Brain pericyte (primary cell): ENCODE results near the gene GAS1.
A peak's percentile ranks its signal among the peaks of the same experiment; 100 is the strongest.

Source experiments
- DNase-seq: peaks from one replicate; pipeline ENCODE4 v3.0.0-alpha.2; 2012; ENCODE audit warnings: low read depth, low spot score

GAS1 gene, protein sequence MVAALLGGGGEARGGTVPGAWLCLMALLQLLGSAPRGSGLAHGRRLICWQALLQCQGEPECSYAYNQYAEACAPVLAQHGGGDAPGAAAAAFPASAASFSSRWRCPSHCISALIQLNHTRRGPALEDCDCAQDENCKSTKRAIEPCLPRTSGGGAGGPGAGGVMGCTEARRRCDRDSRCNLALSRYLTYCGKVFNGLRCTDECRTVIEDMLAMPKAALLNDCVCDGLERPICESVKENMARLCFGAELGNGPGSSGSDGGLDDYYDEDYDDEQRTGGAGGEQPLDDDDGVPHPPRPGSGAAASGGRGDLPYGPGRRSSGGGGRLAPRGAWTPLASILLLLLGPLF

DNA sequence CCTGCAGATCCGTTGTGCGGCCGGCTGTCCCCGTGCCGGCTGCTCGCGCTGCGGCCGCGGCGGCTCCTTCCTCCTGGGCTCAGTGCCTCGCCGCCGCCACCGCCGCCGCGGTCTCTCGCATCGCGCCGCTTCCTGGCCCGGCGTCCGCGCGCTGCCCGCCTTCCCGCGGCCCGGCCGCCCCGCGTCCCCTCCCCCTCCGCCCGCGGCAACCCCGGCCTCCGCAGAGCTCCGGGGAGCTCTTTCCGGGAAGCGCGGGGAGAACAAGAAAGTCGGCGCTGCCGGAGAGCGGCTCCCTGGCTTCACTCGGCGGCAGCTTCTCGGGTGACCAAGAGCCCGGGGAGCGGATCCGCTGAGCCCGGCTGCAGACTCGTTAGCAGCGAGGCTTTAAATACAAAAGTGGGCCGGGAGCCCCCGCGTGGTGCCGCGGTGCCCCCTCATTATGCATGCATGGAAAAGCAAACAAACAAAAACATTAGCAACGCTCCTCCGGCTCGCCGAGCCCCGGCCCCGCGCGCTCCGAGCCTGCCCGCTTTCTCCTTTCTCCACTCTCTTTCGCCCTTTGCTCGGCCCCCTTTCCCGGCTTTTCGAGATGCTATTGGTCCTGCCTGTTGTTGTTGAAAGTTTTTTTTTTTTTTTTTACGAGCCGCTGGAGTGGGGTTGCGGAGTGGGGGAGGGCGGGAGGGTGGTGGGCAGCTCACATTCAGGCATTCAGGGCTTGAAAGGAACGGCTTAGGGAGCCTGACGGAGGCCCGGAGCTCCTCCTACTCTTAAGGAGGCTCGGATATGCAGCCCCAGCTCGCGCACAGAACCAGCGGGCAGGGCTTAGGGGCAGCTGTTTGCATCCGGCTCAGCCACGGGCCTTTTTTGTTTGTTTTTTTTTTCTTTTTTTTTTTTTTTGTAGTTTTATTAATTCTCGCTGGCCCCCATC, at the start of gene GAS1:
Gene GAS1, minus strand, starts transcription at position 361 of the 928 bp plus-strand sequence. CDS start 727 bp downstream, outside the sequence.
- peak; percentile 71 for DNase-seq

GRCh38 chr9:86994231-86994630, 46.9 kb upstream of the GAS1 start:
- DNase-seq: no peak

DNA sequence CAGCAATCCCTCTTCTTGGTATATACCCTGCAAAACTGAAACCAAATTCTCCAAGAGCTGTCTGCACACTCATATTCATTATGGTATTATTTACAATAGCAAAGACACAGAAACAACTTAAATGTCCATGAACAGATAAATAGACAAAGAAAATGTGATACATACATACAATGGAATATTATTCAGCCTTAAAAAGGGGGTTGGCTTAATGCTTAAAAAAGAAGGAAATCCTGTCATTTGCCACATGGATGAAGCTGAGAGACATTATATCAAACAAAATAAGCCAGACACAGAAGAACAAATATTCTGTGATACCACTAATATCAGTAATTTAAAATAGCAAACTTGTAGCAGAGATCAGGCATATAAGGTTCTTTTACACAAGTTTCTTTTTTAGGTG, 46.5 kb upstream of the GAS1 start:
- DNase-seq: no peak

DNA sequence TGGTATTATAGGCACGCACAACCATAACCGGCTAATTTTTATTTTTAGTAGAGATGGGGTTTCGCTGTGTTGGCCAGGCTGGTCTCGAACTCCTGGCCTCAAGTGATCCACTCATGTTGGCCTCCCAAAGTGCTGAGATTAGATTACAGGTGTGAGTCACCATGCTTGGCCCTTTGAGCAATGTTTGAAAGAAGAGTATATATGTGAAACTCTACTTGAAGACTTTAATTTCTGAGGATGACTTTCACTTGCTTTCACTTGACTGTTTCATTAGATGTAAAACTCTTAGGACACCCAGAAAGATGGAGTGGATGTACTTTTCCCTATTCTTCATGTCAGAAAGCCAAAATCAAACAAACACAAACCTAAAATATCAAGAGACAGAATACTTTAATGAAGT, 43.8 kb upstream of the GAS1 start:
- no peak for DNase-seq

DNA sequence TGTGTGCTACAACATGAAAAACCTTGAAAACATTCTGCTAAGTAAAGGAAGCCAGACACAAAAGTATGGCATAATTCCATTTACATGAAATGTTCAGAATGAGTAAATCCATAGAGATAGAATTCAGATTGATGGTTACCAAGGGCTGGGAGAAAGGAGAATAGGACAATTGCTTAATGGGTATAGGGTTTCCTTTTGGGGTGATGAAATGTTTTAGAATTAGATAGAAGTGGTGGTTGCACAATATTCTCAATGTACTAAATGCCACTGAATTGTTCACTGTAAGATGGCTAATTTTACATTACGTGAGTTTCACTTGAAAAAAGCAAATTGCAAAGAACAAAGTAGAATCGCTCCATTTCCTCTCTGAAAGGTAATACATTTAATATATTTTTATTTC, 43.0 kb upstream of the GAS1 start:
- DNase-seq: no peak

GRCh38 chr9:86987900-86988299, 40.6 kb upstream of the GAS1 start:
- no peak for DNase-seq

- no peak for DNase-seq
These were observed 37.9 kb upstream of the GAS1 start for GRCh38 chr9:86985132-86985647.

DNA sequence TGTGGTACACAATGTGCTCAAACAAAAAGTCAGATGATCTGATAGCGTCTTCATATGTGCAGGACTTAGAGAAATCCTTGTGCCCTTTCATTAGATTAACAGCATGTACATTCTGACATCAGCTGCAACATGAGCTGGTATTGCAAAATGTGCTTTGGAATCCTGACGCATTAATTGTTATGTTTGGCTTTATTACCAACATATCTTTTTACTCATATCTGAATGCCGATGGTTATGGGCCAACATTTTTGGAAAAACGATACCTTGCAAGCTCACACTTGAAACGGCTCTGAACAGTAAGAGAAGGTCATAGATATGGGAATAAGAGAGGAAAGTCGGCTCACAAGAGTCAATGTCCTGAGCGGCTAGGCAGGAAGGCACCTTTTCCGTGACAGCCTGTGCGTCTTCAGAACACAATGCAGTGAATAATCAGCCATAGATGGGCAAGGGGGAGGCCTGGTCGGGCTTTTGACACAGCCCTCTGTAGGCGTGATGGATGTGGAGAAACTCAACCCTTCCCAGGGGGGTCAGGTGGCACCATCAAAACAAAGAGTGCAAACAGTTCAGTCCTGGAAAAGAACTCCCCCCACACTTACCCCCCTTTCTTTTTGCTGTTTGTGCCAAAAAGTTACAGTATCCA, 36.4 kb upstream of the GAS1 start:
- peak; percentile 73 for DNase-seq

- no peak for DNase-seq
These were observed 35.9 kb upstream of the GAS1 start for GRCh38 chr9:86983249-86983619.

DNA sequence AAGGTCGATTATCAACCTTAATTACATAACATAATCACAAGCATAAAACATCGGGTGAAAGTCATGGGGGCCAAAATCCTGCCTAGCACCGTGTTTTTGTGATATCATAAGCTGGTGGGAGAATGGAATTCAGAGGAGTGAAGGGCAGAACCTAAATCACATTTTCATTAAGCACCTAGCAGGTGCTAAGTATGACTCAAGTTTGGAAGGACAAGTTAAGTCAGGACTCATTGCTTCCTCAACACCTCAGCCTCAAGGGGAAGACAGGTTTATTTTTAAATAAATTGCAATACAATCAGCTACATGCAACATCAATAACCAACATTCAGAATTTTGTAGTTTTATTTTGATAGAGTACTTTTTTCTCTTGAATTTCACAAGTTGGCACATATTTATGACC, 33.5 kb upstream of the GAS1 start:
- no peak for DNase-seq

DNA sequence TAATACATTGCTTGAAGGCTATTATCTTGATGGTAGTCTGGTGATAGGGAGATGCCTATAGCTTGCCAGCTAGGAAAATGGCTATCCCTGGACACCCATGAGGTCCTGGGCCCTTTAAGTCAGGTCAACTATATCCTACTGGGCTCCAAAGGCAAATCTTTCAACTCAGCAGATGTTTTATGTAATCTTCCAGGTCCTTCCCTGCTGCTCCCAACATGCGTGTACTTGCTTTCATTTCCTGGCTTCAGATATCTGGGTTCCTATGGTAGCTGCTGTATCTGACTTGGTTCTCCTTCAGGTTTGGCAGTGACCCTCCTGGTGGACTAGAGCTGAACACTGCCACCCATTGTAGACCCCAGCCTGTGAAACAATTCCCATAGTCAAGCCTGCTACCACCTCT, 32.4 kb upstream of the GAS1 start:
- DNase-seq: no peak

- DNase-seq: no peak
These were observed 31.7 kb upstream of the GAS1 start for GRCh38 chr9:86978922-86979474.

- DNase-seq: no peak
These were observed 31.1 kb upstream of the GAS1 start for GRCh38 chr9:86978413-86978812.

DNA sequence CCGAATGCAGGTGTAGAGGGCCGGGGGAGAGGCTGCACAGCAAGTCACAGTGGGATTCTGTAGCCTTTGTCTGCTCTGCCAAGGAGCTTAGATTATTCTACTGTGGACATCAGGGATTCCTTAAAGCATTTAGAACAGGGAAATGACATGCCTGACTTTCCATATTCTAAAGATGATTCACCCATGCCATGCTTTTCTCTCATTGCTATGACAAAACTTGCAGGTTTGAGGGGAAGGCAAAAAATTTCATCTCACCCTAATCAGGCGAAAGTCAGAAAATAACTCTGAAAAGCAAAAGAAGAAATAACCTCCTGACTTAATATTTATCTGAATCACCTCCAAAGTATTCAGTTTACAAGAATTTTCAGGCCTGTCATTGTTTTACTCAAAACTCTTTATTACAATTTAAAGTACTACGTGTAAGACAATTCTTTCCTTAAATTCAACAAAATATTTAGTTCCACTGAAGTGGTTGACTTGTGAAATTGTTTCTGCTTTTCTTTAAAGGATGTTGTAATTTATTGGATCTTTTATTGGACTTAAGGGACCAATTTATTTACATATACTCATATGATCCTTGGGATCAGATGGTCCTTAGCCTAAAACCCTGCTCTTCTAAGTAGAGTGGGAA, 30.0 kb upstream of the GAS1 start:
- DNase-seq: no peak

- DNase-seq: no peak
These were observed 28.3 kb upstream of the GAS1 start for GRCh38 chr9:86975606-86976005.

- no peak for DNase-seq
These were observed 27.7 kb upstream of the GAS1 start for GRCh38 chr9:86975036-86975435.

DNA sequence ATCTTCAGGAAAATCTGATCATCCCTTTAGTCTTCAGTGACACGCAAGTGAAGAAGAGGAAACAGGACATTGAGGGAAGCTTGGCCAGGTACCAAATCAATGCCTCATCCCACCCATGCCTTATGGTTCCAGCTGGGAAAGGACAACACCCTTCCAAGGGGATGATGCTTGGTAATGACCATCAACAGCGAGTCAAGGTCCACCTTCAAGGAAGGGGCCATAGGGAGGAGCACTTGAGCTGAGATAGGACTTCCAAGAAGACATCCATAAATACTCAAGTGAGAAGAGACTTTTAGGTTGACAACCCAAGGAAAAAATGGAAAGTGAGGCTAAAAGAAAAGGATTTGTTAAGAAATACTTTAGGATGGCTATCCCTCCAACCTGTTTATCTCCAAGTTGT, 27.1 kb upstream of the GAS1 start:
- no peak for DNase-seq

DNA sequence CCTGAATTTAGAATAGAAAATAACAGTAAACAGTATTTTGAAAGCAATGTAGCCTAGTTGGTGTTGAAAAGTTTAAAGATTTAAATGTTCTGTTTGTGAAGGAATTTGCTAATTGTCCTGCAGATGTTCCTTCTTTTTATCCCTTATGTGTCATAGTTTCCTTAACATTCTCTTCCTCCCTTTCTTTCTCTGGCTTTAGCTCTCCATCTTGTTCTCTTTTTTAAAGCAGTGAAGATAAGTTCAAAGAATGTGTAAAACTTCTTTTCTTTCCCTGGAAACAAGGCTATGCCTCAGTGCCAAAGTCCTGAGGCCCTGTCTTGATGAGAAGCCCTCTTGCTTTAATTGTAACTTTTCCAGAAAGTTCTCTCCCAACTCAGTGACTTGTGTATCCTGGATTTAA, 24.4 kb upstream of the GAS1 start:
- DNase-seq: no peak

GRCh38 chr9:86968258-86968920, 21.1 kb upstream of the GAS1 start:
- no peak for DNase-seq

- no peak for DNase-seq
These were observed 19.7 kb upstream of the GAS1 start for GRCh38 chr9:86966852-86967511.
